Urinary bladder (tissue), 4 donors: Measurements from ENCODE around the gene AKT1S1. TPM values are rescaled to one million over a fixed set of nuclear protein-coding genes. Genes with fewer than 3 reads are reported as not detected.
A peak's percentile ranks its signal among the peaks of the same experiment; 100 is the strongest.

ENCODE experiments used
- DNase-seq: peaks from one replicate; pipeline ENCODE4 v3.0.0-alpha.2; 2015; ENCODE audit errors: extremely low spot score
- H3K27ac ChIP-seq: one replicate; pipeline ENCODE4 v1.5.1; 2013; ENCODE audit warnings: low read depth, mild to moderate bottlenecking, moderate library complexity
- H3K36me3 ChIP-seq: one replicate; pipeline ENCODE4 v1.6.1; 2013; ENCODE audit warnings: mild to moderate bottlenecking, moderate library complexity; ENCODE audit not compliant: insufficient read depth
- H3K4me1 ChIP-seq: one replicate; pipeline ENCODE4 v1.6.1; 2013; ENCODE audit warnings: mild to moderate bottlenecking, moderate library complexity; ENCODE audit not compliant: insufficient read depth
- H3K4me3 ChIP-seq: one replicate; pipeline ENCODE4 v1.5.1; 2013; ENCODE audit warnings: low read depth, low read length
- WGBS: extraction: QIAGEN DNeasy Blood & Tissue Kit; methylation state at CpG from one replicate; pipeline ENCODE4 v1.1.7; 2013; 5-methylcytosine and 5-hydroxymethylcytosine counted together
- polyA plus RNA-seq: library from polyadenylated mRNA; stranded (reverse); fragments of 200-250 nt; gene quantifications from one replicate; pipeline ENCODE4 v1.2.3, GENCODE V29; 2013
- total RNA-seq: library from RNA; depleted of rRNA; stranded (reverse); fragments of >200 nt; gene quantifications from one replicate; pipeline ENCODE4 v1.2.3, GENCODE V29; 2014
- donor health status: healthy with polysubstance abuse.
- donor health status: healthy.

The AKT1S1 gene
- total and polyA plus RNA-seq, 2 donors, result 4.7 to 55.0 TPM

DNA sequence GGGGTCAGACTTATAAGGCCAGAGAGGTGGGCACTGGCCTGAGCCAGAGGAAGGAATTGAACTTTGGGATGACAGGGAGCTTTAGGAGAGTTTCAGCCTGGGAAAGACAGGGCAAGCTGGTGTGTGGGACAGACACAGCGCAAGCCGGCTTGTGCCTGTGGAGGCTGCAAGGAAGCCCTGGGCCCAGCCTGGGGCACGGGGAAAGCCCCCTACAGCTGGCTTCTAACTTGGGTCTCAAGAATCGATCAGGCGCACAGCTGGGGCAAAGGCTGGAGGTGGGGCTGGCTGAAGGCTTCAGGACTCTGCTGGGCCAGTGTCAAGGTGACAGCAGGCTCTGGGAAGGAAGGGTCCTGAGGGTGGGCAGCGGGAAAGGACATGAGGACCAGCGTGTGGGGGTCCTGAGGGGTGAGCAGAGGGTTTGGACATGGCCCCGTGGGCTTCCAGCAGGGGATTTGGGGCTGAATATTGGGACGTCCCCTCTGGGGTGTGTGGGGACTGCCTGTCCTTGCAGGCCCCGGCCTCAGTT is 23.2 kb downstream of the AKT1S1 start:
- no peak overlapping the region for H3K4me3 ChIP-seq
- H3K4me1 ChIP-seq, result no peaks in the 10 kb centered on the region
- 84% methylated on average over 10 of the region's 10 CpGs for WGBS
- DNase-seq, result no peak
- H3K36me3 ChIP-seq, result no peaks in the 10 kb centered on the region
- no peak overlapping the region for H3K27ac ChIP-seq

DNA sequence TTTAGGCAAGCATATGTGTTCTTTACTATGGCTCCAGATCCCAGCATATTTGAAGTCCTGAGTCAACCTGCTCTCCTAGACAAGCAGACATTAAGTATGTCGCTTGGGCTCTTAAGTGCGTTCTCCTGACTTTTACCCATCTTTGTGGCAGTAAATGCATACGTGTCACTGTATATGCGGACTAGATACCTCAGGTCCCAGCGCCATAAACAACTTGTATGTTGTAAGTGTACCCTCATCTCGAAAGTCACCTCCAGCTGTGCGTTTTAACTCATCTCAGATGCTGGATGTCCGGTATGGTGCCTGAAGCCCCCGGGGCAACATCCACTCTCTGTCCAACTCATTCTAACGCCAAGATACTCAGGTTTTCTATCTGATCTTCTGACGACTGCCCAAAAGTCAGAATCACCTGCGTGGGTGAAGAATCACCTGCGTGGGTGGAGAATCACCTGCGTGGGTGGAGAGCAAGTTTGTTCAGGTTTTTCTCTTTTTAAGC is 24.5 kb downstream of the AKT1S1 start:
- no peaks in the 10 kb centered on the region for H3K36me3 ChIP-seq
- H3K4me1 ChIP-seq, result no peaks in the 10 kb centered on the region
- peak overlapping the region; percentile 98 for H3K4me3 ChIP-seq
- H3K27ac ChIP-seq, result no peak overlapping the region
- no peak for DNase-seq
- WGBS, result 70% methylated on average over 14 of the region's 14 CpGs

- Histone ChIP-seq H3K4me1 (no peaks in the 10 kb centered on the region), H3K4me3 (peak overlapping the region; percentile 98), H3K36me3 (no peaks in the 10 kb centered on the region), H3K27ac (peak overlapping the region; percentile 94)
- under 1% methylated on average over 78 of the region's 78 CpGs for WGBS
- no peak for DNase-seq
These were observed 25.5 kb downstream of the AKT1S1 start for GRCh38 chr19:49851456-49852259.

DNA sequence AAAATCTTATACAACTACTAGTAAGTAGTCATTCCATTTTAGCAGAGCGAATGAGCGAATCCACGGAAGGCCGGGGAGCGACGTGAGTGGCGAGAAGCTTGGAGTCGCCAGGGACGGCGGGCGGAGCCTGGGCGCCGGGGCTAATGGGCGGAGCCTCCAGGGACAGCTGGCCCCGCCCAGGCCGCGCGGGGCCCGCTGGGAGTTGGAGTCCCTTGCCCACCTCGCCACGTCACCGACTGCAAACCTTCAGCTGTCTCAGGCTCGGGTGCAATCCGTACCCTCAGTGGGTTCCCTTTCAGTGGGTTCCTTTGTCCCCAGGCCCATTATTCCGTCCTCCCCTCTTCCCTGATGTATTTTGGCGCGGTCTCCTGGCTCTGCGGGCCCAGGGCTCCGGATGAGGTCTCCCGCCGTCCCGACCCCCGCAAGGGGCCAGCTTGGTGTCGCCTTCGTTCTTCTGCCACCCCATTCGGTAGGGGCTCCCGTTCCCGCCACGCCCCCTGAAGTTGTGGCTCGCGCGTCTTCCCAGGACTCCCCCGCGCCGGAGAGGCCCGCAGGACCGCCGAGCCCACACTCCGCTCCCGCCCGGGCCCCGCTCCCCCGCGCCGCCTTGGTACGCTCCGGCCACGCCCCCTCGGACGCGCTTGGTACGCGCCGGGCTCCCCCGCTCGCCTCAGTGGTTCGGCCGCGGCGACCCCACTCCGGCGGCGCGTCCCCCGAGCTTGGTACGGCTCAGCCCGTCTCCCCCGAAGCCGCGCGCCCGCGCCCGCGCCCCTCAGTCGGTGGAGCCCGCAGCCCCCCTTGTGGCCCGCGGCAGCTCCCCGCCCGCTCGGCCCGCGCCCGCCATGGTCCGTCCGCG is 26.4 kb downstream of the AKT1S1 start, which contains the start of gene PTOV1:
Gene PTOV1, plus strand, starts transcription at position 673 of the 856 bp plus-strand sequence.
- DNase-seq, result peak; percentile 74
- H3K4me1 ChIP-seq, result no peaks in the 10 kb centered on the region
- H3K27ac ChIP-seq, result peak within 1 kb of the TSS; percentile 94
- no peaks in the 10 kb centered on the region for H3K36me3 ChIP-seq
- H3K4me3 ChIP-seq, result peak within 1 kb of the TSS; percentile 98
- 1% methylated on average over 98 of the region's 98 CpGs for WGBS

DNA sequence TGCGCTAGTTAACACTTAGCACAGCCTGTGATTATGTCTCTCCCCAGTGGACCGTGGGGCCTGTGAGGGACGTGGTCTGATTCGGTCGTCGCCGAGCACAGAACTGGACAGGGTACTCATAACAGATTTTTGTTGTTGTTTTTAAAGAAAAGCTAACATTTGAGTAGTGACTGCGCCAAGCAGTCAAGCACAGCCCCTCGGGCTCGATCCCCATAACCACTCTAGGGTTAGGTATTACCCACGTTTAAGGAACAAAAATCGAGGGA is 27.0 kb downstream of the AKT1S1 start:
- peak overlapping the region; percentile 98 for H3K4me3 ChIP-seq
- DNase-seq, result no peak
- H3K36me3 ChIP-seq, result no peaks in the 10 kb centered on the region
- no peaks in the 10 kb centered on the region for H3K4me1 ChIP-seq
- peak overlapping the region; percentile 94 for H3K27ac ChIP-seq
- 67% methylated on average over 12 of the region's 12 CpGs for WGBS

DNA sequence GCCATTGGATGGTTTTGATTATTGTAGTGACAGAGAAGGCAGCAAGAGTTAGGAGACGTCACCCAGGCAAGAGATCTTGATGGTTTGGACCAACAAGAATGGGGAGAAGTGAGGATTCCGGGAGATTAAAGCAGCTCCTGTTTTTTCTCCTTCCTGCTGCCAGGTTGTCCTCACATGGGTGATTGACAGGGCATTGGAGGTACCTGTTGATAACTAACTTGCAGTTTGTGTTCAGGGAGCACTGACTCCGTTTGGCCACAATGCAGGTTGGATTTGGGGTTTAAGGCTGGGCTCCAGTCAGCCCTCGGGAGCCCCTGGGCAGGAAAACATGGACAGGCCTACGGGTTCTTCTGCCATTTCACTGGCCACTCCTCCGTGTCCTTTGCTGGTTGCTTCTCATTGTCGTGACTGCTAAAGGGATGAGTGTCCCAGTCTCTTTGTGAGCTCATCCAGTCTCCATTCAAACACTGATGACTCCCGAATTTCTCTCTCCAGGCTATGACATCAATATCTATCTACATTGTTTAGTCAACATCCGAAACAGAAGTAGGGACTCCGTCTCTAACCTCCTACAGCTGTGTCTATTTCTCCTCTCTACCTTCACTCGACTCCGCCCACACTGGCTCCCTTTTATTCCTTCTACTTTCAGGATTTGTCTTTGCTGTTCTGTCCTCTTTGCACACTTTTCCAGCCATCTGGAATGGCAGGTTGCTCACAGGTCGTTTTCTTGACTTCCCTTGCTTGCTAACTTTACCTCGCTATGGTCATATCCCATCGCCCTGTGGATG is 27.5 kb downstream of the AKT1S1 start:
- H3K4me3 ChIP-seq, result peak overlapping the region; percentile 98
- no peak for DNase-seq
- WGBS, result 93% methylated on average over 15 of the region's 15 CpGs
- no peaks in the 10 kb centered on the region for H3K36me3 ChIP-seq
- no peak overlapping the region for H3K27ac ChIP-seq
- H3K4me1 ChIP-seq, result no peaks in the 10 kb centered on the region

GRCh38 chr19:49848938-49849337 is 28.2 kb downstream of the AKT1S1 start:
- no peak overlapping the region for H3K4me3 ChIP-seq
- no peaks in the 10 kb centered on the region for H3K4me1 ChIP-seq
- no peak overlapping the region for H3K27ac ChIP-seq
- 95% methylated on average over 3 of the region's 3 CpGs for WGBS
- no peak for DNase-seq
- H3K36me3 ChIP-seq, result no peaks in the 10 kb centered on the region

- Histone ChIP-seq H3K4me1 (no peaks in the 10 kb centered on the region), H3K27ac (no peak overlapping the region), H3K4me3 (no peak overlapping the region), H3K36me3 (no peaks in the 10 kb centered on the region)
- 91% methylated on average over 10 of the region's 10 CpGs for WGBS
- no peak for DNase-seq
These were observed 29.1 kb downstream of the AKT1S1 start for GRCh38 chr19:49847731-49848696.

- Histone ChIP-seq H3K4me3 (no peak overlapping the region), H3K36me3 (no peaks in the 10 kb centered on the region), H3K4me1 (no peaks in the 10 kb centered on the region), H3K27ac (no peak overlapping the region)
- no peak for DNase-seq
- WGBS, result 83% methylated on average over 5 of the region's 5 CpGs
These were observed 30.7 kb downstream of the AKT1S1 start for GRCh38 chr19:49846408-49846807.

DNA sequence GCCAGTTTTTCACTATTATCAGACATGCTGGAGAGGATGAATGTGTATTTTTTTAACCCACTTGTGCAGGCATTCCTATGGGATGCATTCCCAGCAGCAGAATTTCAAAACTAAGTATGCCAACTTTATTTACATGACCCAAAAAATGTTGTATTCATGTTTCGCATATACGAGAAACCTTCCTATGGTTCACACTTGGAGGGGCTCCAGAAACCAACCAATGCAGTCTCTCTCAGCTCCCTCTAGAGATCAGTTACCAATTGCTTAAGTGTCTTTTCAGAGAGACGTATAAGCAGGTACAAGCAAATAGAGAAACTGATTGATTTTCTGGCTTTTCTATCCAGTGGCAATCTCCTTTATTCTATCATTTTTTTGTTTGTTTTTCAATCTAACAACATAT is 31.7 kb downstream of the AKT1S1 start:
- Histone ChIP-seq H3K36me3 (no peaks in the 10 kb centered on the region), H3K4me1 (no peaks in the 10 kb centered on the region), H3K4me3 (no peak overlapping the region), H3K27ac (no peak overlapping the region)
- DNase-seq, result no peak
- WGBS, result 49% methylated on average over 3 of the region's 3 CpGs

- no peaks in the 10 kb centered on the region for H3K36me3 ChIP-seq
- WGBS, result 84% methylated on average over 18 of the region's 18 CpGs
- no peak overlapping the region for H3K27ac ChIP-seq
- no peaks in the 10 kb centered on the region for H3K4me1 ChIP-seq
- H3K4me3 ChIP-seq, result no peak overlapping the region
- no peak for DNase-seq
These were observed 32.7 kb downstream of the AKT1S1 start for GRCh38 chr19:49844138-49845095.
